Eye (tissue), 1 donor: ENCODE data around the gene CELSR1.
"Not testable (repeated sequence)": the region's sequence is repeated elsewhere in the genome, so short reads cannot be mapped to it uniquely, and the experiment has no call there.

ENCODE experiments used
- DNase-seq: peaks from one replicate; pipeline ENCODE4 v3.0.0-alpha.2; 2015

CELSR1 gene

GRCh38 chr22:46511151-46512038, 26.0 kb downstream of the CELSR1 start:
- peak; percentile 26 for DNase-seq

- DNase-seq, result no peak
Measured at GRCh38 chr22:46509416-46510089, 27.9 kb downstream of the CELSR1 start.

GRCh38 chr22:46508491-46508999, 28.9 kb downstream of the CELSR1 start:
- peak; percentile 81 for DNase-seq

GRCh38 chr22:46507451-46508425, 29.7 kb downstream of the CELSR1 start:
- DNase-seq, result peak; percentile 64

GRCh38 chr22:46504584-46504983, 32.8 kb downstream of the CELSR1 start:
- no peak for DNase-seq

- no peak for DNase-seq
Measured at GRCh38 chr22:46502440-46503175, 34.8 kb downstream of the CELSR1 start.

- DNase-seq, result peak; percentile 31
Measured at GRCh38 chr22:46501701-46502100, 35.7 kb downstream of the CELSR1 start.

- not testable (repeated sequence) for DNase-seq
Measured at GRCh38 chr22:46501265-46501664, 36.2 kb downstream of the CELSR1 start.

GRCh38 chr22:46500201-46500600, 37.2 kb downstream of the CELSR1 start:
- DNase-seq, result peak; percentile 94

- no peak for DNase-seq
Measured at GRCh38 chr22:46499805-46500189, 37.6 kb downstream of the CELSR1 start.

- DNase-seq, result no peak
Measured at GRCh38 chr22:46491946-46492345, 45.5 kb downstream of the CELSR1 start.

- DNase-seq, result no peak
Measured at GRCh38 chr22:46490538-46490937, 46.9 kb downstream of the CELSR1 start.

GRCh38 chr22:46486996-46487717, 50.3 kb downstream of the CELSR1 start:
- DNase-seq, result no peak

GRCh38 chr22:46484861-46485595, 52.4 kb downstream of the CELSR1 start:
- peak; percentile 71 for DNase-seq

GRCh38 chr22:46484156-46484860, 53.1 kb downstream of the CELSR1 start:
- peak; percentile 45 for DNase-seq

- no peak for DNase-seq
Measured at GRCh38 chr22:46483353-46483752, 54.1 kb downstream of the CELSR1 start.

- no peak for DNase-seq
Measured at GRCh38 chr22:46482056-46482675, 55.3 kb downstream of the CELSR1 start.

GRCh38 chr22:46481386-46481785, 56.0 kb downstream of the CELSR1 start:
- DNase-seq, result no peak

GRCh38 chr22:46480396-46480795, 57.0 kb downstream of the CELSR1 start:
- no peak for DNase-seq
